ENCODE measurements around the gene SLC8B1. TPM values are rescaled to one million over a fixed set of nuclear protein-coding genes. Genes with fewer than 3 reads are reported as not detected.

Gene SLC8B1
- 14.2 and 19.2 TPM in 2 replicates for total RNA-seq

GRCh38 chr12:113334786-113335539 lies at the start of gene SLC8B1:
SLC8B1 (minus strand) TSS chr12:113335109; CDS start chr12:113332878, 2,231 bp downstream.

GRCh38 chr12:113358381-113359132 lies 23.6 kb upstream of the SLC8B1 start, which contains the start of gene PLBD2:
PLBD2 (plus strand) TSS chr12:113358587; CDS start chr12:113358601, 14 bp downstream.

Other genes starting within 250 kb of the SLC8B1 start
- gene RASAL1, start 199.3 kb downstream of the SLC8B1 start, total RNA-seq = not detected in 2 replicates
- gene CFAP73, start 185.4 kb downstream of the SLC8B1 start, total RNA-seq = not detected in 2 replicates
- gene DDX54, start 149.6 kb downstream of the SLC8B1 start, total RNA-seq = 36.3 and 41.4 TPM in 2 replicates
- 12.8 and 15.0 TPM in 2 replicates for gene RITA1, start 149.4 kb downstream of the SLC8B1 start, total RNA-seq
- gene TPCN1, start 113.6 kb downstream of the SLC8B1 start, total RNA-seq = 4.9 and 11.8 TPM in 2 replicates
- gene PLBD2, start 23.5 kb upstream of the SLC8B1 start, total RNA-seq = 16.8 and 28.0 TPM in 2 replicates
- gene SDS, start 68.8 kb upstream of the SLC8B1 start, total RNA-seq = not detected in 2 replicates
- gene SDSL, start 87.3 kb upstream of the SLC8B1 start, total RNA-seq = 3.6 and 6.4 TPM in 2 replicates
- not detected in 2 replicates for gene LHX5, start 136.8 kb upstream of the SLC8B1 start, total RNA-seq